ENCODE measurements around the gene AKTIP.
A peak's percentile ranks its signal among the peaks of the same experiment; 100 is the strongest.
"Not testable (repeated sequence)": the region's sequence is repeated elsewhere in the genome, so short reads cannot be mapped to it uniquely, and the experiment has no call there.

The AKTIP gene

GRCh38 chr16:53515811-53516210 lies 12.8 kb upstream of the AKTIP start:
- no peak for DNase-seq (ENCODE audit: low read depth, low spot score)

GRCh38 chr16:53515259-53515658 lies 12.2 kb upstream of the AKTIP start:
- no peak for DNase-seq (ENCODE audit: low read depth, low spot score)

GRCh38 chr16:53512795-53513194 lies 9.8 kb upstream of the AKTIP start:
- DNase-seq (ENCODE audit: low read depth, low spot score), result not testable (repeated sequence)

- DNase-seq (ENCODE audit: low read depth, low spot score), result no peak
Measured at GRCh38 chr16:53511403-53512280, 8.6 kb upstream of the AKTIP start.

- no peak for DNase-seq (ENCODE audit: low read depth, low spot score)
Measured at GRCh38 chr16:53511084-53511402, 8.0 kb upstream of the AKTIP start.

- no peak for DNase-seq (ENCODE audit: low read depth, low spot score)
Measured at GRCh38 chr16:53510704-53511070, 7.7 kb upstream of the AKTIP start.

- peak; percentile 81 for DNase-seq (ENCODE audit: low read depth, low spot score)
Measured at GRCh38 chr16:53509906-53510703, 7.1 kb upstream of the AKTIP start.

GRCh38 chr16:53507464-53508179 lies 4.6 kb upstream of the AKTIP start:
- DNase-seq (ENCODE audit: low read depth, low spot score), result no peak

- DNase-seq (ENCODE audit: low read depth, low spot score), result no peak
Measured at GRCh38 chr16:53506254-53506653, 3.2 kb upstream of the AKTIP start.

- peak; percentile 31 for DNase-seq (ENCODE audit: low read depth, low spot score)
Measured at GRCh38 chr16:53504665-53505064, 1.7 kb upstream of the AKTIP start.

GRCh38 chr16:53503991-53504663 lies 1.1 kb upstream of the AKTIP start:
- DNase-seq (ENCODE audit: low read depth, low spot score), result peak; percentile 59

GRCh38 chr16:53503270-53503923 lies 388 bp upstream of the AKTIP start:
- peak; percentile 100 for DNase-seq (ENCODE audit: low read depth, low spot score)

- no peak for DNase-seq (ENCODE audit: low read depth, low spot score)
Measured at GRCh38 chr16:53501216-53501859, 1.7 kb downstream of the AKTIP start.

GRCh38 chr16:53498984-53499383 lies 4.0 kb downstream of the AKTIP start:
- DNase-seq (ENCODE audit: low read depth, low spot score), result no peak

- DNase-seq (ENCODE audit: low read depth, low spot score), result no peak
Measured at GRCh38 chr16:53495325-53495724, 7.7 kb downstream of the AKTIP start.

- no peak for DNase-seq (ENCODE audit: low read depth, low spot score)
Measured at GRCh38 chr16:53494636-53495035, 8.4 kb downstream of the AKTIP start.

GRCh38 chr16:53492503-53492902 lies 10.5 kb downstream of the AKTIP start:
- no peak for DNase-seq (ENCODE audit: low read depth, low spot score)

- no peak for DNase-seq (ENCODE audit: low read depth, low spot score)
Measured at GRCh38 chr16:53489755-53490154, 13.3 kb downstream of the AKTIP start.

- no peak for DNase-seq (ENCODE audit: low read depth, low spot score)
Measured at GRCh38 chr16:53486230-53486629, 16.8 kb downstream of the AKTIP start.

- DNase-seq (ENCODE audit: low read depth, low spot score), result no peak
Measured at GRCh38 chr16:53484542-53484941, 18.5 kb downstream of the AKTIP start.

- DNase-seq (ENCODE audit: low read depth, low spot score), result no peak
Measured at GRCh38 chr16:53482123-53482522, 20.9 kb downstream of the AKTIP start.
